WI38 (cell line): Measurements from ENCODE around the gene DPP9.

Experiments used
- H3K4me3 ChIP-seq: 2 replicates; pipeline ENCODE4 v1.5.1; 2011; ENCODE audit warnings: low read depth, mild to moderate bottlenecking, control low read depth, low read length
- CTCF ChIP-seq: IDR thresholded peaks from 2 replicates; pipeline ENCODE4 v1.5.1; 2012; ENCODE audit warnings: low read depth, mild to moderate bottlenecking, control low read depth, low read length

DPP9 gene

GRCh38 chr19:4723595-4724514 lies at the start of gene DPP9:
Gene DPP9 (minus strand): TSS chr19:4723842. CDS start chr19:4719906, 3,936 bp downstream.
- H3K4me3 ChIP-seq: peak within 1 kb of the TSS; percentile 95
- TF ChIP-seq CTCF: no peak; the same call in 1 of the 2 replicates

- no peak overlapping the region for H3K4me3 ChIP-seq
- TF ChIP-seq CTCF: no peak
Measured at GRCh38 chr19:4773047-4773640, 49.5 kb upstream of the DPP9 start.

- no peak for TF ChIP-seq CTCF
- H3K4me3 ChIP-seq: no peak overlapping the region
Measured at GRCh38 chr19:4772566-4772965, 48.9 kb upstream of the DPP9 start.

GRCh38 chr19:4768934-4769777 lies 45.5 kb upstream of the DPP9 start:
- TF ChIP-seq CTCF: no peak
- no peak overlapping the region for H3K4me3 ChIP-seq

- TF ChIP-seq CTCF: no peak
- H3K4me3 ChIP-seq: no peak overlapping the region
Measured at GRCh38 chr19:4764393-4764660, 40.7 kb upstream of the DPP9 start.

GRCh38 chr19:4763021-4763420 lies 39.4 kb upstream of the DPP9 start:
- no peak overlapping the region for H3K4me3 ChIP-seq

More at GRCh38 chr19:4763021-4763420, 39.4 kb upstream of the DPP9 start:
- no peak for TF ChIP-seq CTCF
